Adipocyte (in vitro differentiated cells): Measurements from ENCODE around the gene BAD.

Experiments used
- DNase-seq: peaks from one replicate; pipeline ENCODE4 v3.0.0-alpha.2; 2015; ENCODE audit warnings: low read depth
- H3K27me3 ChIP-seq: replicated peaks from 2 replicates; pipeline ENCODE4 v1.7.0; 2013; ENCODE audit warnings: mild to moderate bottlenecking, low read length, moderate library complexity; ENCODE audit not compliant: control insufficient read depth, insufficient read depth
- H3K36me3 ChIP-seq: 2 replicates; pipeline ENCODE4 v1.7.0; 2013; ENCODE audit warnings: low read length, mild to moderate bottlenecking, moderate library complexity; ENCODE audit not compliant: control insufficient read depth, insufficient read depth, severe bottlenecking
- H3K4me1 ChIP-seq: 2 replicates; pipeline ENCODE4 v1.7.0; 2013; ENCODE audit warnings: mild to moderate bottlenecking, low read length, moderate library complexity; ENCODE audit not compliant: control insufficient read depth, insufficient read depth
- H3K4me3 ChIP-seq: 2 replicates; pipeline ENCODE4 v1.7.0; 2013; ENCODE audit warnings: mild to moderate bottlenecking, low read length, moderate library complexity
- H3K9ac ChIP-seq: 2 replicates; pipeline ENCODE4 v1.7.0; 2013; ENCODE audit warnings: mild to moderate bottlenecking, low read length, moderate library complexity
- H3K9me3 ChIP-seq: 2 replicates; pipeline ENCODE4 v1.7.0; 2013; ENCODE audit warnings: mild to moderate bottlenecking, low read length, moderate library complexity; ENCODE audit not compliant: control insufficient read depth

The BAD gene

DNA sequence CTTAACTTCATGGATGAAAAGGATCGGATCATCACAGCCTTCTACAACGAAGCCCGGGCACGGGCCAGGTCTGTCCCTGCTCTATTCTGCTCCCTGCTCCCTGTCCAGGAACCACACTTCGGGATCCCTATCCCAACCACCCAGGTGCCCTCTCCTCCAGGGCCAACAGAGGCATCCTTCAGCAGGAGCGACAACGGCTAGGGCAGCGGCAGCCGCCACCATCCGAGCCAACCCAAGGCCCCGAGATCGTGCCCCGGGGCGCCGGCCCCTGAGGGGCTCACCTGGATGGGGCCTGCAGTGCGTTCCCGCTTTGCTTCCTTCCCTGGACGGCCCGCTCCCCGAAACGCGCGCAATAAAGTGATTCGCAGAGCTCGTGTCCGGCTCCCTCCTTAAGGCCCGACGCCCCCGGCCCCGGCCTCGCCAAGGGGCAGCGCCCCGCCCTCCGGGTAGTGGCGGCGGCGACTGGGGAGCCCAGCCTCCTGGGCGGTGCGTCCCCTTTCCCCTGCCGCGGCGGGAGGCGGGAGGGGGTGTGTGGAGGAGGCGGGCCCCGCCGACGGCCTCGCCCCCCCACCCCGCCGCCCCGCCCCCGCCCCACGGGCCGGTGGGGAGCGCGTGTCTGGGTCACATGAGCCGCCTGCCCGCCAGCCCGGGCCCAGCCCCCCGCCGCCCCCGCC, 50.4 kb downstream of the BAD start, which contains the start of gene VEGFB:
TSS of gene VEGFB (plus strand) at position 672 of the 674 bp plus-strand sequence. CDS start 250 bp downstream, outside the sequence.
- H3K36me3 ChIP-seq = peaks cover 20% of the 10 kb centered on the region
- H3K9me3 ChIP-seq = no peaks in the 10 kb centered on the region
- no peaks in the 10 kb centered on the region for H3K27me3 ChIP-seq
- peak within 1 kb of the TSS; percentile 84 for H3K9ac ChIP-seq
- H3K4me3 ChIP-seq = peak within 1 kb of the TSS; percentile 81
- H3K4me1 ChIP-seq = peaks cover 24% of the 10 kb centered on the region
- peak; percentile 81 for DNase-seq

- Histone ChIP-seq H3K9ac (no peak overlapping the region), H3K4me1 (peaks cover 24% of the 10 kb centered on the region), H3K4me3 (no peak overlapping the region), H3K27me3 (no peaks in the 10 kb centered on the region), H3K9me3 (no peaks in the 10 kb centered on the region), H3K36me3 (peaks cover 9% of the 10 kb centered on the region)
- no peak for DNase-seq
Measured at GRCh38 chr11:64232967-64233315, 51.5 kb downstream of the BAD start.

- H3K9me3 ChIP-seq = no peaks in the 10 kb centered on the region
- no peaks in the 10 kb centered on the region for H3K27me3 ChIP-seq
- H3K9ac ChIP-seq = no peak overlapping the region
- H3K4me3 ChIP-seq = no peak overlapping the region
- peaks cover 27% of the 10 kb centered on the region for H3K4me1 ChIP-seq
- no peak for DNase-seq
- peaks cover 3% of the 10 kb centered on the region for H3K36me3 ChIP-seq
Measured at GRCh38 chr11:64232182-64232966, 52.1 kb downstream of the BAD start.

DNA sequence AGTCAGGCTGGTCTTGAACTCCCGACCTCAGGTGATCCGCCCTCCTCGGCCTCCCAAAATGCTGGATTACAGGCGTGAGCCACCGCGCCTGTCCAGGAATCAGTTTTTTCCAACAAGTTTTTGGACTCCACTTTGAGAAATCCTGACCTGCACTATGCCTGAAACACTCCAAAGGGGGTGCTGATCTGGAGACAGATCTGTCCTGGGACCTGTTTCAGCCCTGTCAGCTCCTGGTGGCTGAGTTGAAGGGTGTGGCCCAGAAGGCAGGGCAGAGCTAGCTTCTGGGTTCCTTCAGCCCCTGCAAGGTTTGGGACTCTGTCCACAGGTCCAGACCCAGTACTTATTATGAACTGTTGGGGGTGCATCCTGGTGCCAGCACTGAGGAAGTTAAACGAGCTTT, 52.9 kb downstream of the BAD start:
- Histone ChIP-seq H3K27me3 (no peaks in the 10 kb centered on the region), H3K9me3 (no peaks in the 10 kb centered on the region), H3K4me3 (no peak overlapping the region), H3K9ac (no peak overlapping the region), H3K4me1 (peaks cover 35% of the 10 kb centered on the region), H3K36me3 (peaks cover 3% of the 10 kb centered on the region)
- DNase-seq = no peak

DNA sequence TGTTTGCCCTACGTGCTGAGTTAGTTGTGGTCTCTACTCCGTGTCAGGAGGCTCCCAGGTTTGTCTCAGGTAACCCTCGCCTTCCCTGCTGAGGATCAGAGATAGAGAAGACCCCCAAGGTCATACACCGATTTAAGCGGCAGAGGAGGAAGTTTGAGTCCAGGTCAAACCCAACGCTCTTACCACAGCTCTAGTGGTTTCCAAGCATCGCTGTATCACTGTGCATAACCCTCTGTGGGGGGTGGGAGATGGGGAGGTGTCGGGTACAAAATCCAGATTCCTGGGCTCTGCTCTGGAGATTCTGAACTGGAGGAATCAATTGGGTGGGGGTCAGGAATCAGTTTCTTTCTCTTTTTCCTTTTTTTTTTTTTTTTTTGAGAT, 53.5 kb downstream of the BAD start:
- H3K4me1 ChIP-seq = peaks cover 35% of the 10 kb centered on the region
- H3K36me3 ChIP-seq = peaks cover 2% of the 10 kb centered on the region
- H3K27me3 ChIP-seq = no peaks in the 10 kb centered on the region
- no peak for DNase-seq
- peak overlapping the region; percentile 90 for H3K9ac ChIP-seq
- H3K9me3 ChIP-seq = no peaks in the 10 kb centered on the region
- peak overlapping the region; percentile 86 for H3K4me3 ChIP-seq

DNA sequence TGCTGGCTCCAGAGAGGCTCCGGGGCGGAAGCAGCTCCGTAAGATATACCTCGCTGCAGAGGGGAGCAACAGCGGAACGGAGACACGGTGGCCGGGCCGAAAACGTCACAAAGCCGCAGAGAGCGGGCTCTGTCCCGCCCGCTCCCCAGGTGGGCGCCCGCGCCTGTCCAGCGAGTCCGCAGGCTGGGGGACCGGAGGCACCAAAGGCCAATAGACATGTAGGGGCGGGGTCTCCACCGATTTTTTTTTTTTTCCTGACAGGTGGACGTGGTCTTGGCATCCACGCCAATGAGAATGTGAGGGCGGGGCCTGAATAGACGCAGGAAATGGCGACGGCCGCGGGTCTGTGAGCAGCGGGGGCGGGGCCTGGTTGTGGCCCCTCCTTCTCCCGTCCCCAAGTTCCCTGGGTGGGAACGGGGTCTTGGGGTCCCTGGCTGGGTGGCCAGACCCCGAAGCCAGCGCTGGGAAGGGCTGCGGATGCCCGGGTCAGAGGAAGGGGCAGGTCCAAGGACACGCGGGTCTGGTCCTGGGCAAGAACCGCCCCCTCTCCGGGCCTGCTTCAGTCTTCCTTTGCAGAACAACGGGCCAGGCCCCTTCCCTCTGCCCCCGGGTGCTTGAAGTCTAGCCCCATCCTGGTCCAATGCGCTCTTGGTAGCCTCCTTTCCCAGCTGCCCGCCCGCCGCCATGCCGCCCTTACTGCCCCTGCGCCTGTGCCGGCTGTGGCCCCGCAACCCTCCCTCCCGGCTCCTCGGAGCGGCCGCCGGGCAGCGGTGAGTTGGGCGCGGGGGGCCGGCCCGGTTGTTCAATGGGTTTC, 54.1 kb downstream of the BAD start, which contains the start of gene DNAJC4:
TSS of gene DNAJC4 (plus strand) at position 378 of the 814 bp plus-strand sequence. CDS start at position 685, 307 bp downstream.
- Histone ChIP-seq H3K9ac (peak within 1 kb of the TSS; percentile 90), H3K9me3 (no peaks in the 10 kb centered on the region), H3K4me1 (peaks cover 32% of the 10 kb centered on the region), H3K36me3 (no peaks in the 10 kb centered on the region), H3K4me3 (peak within 1 kb of the TSS; percentile 86), H3K27me3 (no peaks in the 10 kb centered on the region)
- peak; percentile 93 for DNase-seq

DNA sequence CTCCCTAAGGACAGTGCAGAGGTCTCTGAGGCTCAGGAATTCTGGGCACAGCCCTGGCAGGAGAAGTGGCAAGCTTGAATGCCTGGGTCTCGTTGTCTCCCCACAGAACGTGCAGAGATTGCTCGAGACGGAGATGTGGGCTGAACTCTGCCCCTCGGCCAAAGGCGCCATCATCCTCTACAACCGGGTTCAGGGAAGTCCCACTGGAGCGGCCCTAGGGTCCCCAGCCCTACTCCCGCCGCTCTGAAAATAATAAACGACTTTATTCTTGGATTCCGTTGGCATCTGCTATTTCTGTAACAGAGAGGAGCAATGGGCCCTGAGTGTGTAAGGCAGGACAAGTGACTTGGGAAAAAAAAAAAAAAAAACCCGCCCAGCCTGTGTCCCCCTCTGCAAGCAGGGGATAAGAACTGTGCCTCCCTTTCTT, 54.7 kb downstream of the BAD start:
- Histone ChIP-seq H3K27me3 (no peaks in the 10 kb centered on the region), H3K4me1 (peaks cover 31% of the 10 kb centered on the region), H3K9me3 (no peaks in the 10 kb centered on the region), H3K4me3 (peak overlapping the region; percentile 86), H3K9ac (peak overlapping the region; percentile 90), H3K36me3 (no peaks in the 10 kb centered on the region)
- DNase-seq = no peak

- peak overlapping the region; percentile 86 for H3K4me3 ChIP-seq
- H3K4me1 ChIP-seq = peaks cover 31% of the 10 kb centered on the region
- no peaks in the 10 kb centered on the region for H3K27me3 ChIP-seq
- H3K36me3 ChIP-seq = no peaks in the 10 kb centered on the region
- DNase-seq = no peak
- peak overlapping the region; percentile 90 for H3K9ac ChIP-seq
- H3K9me3 ChIP-seq = no peaks in the 10 kb centered on the region
Measured at GRCh38 chr11:64229090-64229743, 55.2 kb downstream of the BAD start.

GRCh38 chr11:64227405-64227956, 57.0 kb downstream of the BAD start:
- Histone ChIP-seq H3K4me1 (peaks cover 24% of the 10 kb centered on the region), H3K9ac (peak overlapping the region; percentile 97), H3K27me3 (no peaks in the 10 kb centered on the region), H3K4me3 (peak overlapping the region; percentile 98), H3K36me3 (no peaks in the 10 kb centered on the region), H3K9me3 (no peaks in the 10 kb centered on the region)
- DNase-seq = no peak

- Histone ChIP-seq H3K9me3 (no peaks in the 10 kb centered on the region), H3K9ac (peak overlapping the region; percentile 97)
- no peak for DNase-seq
Measured at GRCh38 chr11:64226507-64227051, 57.9 kb downstream of the BAD start.

More at GRCh38 chr11:64226507-64227051, 57.9 kb downstream of the BAD start:
- Histone ChIP-seq H3K4me3 (peak overlapping the region; percentile 98), H3K27me3 (no peaks in the 10 kb centered on the region), H3K4me1 (peaks cover 24% of the 10 kb centered on the region), H3K36me3 (no peaks in the 10 kb centered on the region)
